ENCODE results near the gene PCDHGB1. TPM values are rescaled to one million over a fixed set of nuclear protein-coding genes. Genes with fewer than 3 reads are reported as not detected.

Gene PCDHGB1
- total RNA-seq, 1 experiment from 2014 or later: 2.0 TPM

- in situ Hi-C loops (cut with HindIII; ENCODE audit: low pct_unique_long_range_greater_than_20kb, low sequenced_read_pairs) (no loop called here), intact Hi-C loops (cut with micrococcal nuclease; ENCODE audit: unreplicated experiment) (loop anchor here (10.0 kb wide), 1 partner anchor 170 kb away; no protein-coding TSS in a partner anchor)
- H3K27me3 ChIP-seq (ENCODE audit: control insufficient read depth, insufficient read depth, low read length): no peaks in the 10 kb centered on the region; the same call in 1 of the 2 replicates
- no peak within 1 kb of the TSS for H3K4me3 ChIP-seq (ENCODE audit: low read depth in 2 of 2, low read length in 2 of 2)
- no peaks in the 10 kb centered on the region for H3K4me1 ChIP-seq (ENCODE audit: control insufficient read depth, insufficient read depth, low read length)
- no peak for ATAC-seq
- DNase-seq (ENCODE audit: low read depth, low spot score): no peak
- POLR2A ChIA-PET: interaction anchor here (0.6 kb wide), 1 partner anchor 247 kb away, joined by 3 read pairs; no protein-coding TSS in a partner anchor
- no TSS peak for BruUV-seq (replicated peaks)
- H3K9me3 ChIP-seq (ENCODE audit: control insufficient read depth, insufficient read depth, low read depth, low read length): no peaks in the 10 kb centered on the region
- CTCF ChIA-PET: no interaction called here
- no peak within 1 kb of the TSS for H3K27ac ChIP-seq (ENCODE audit: low read length)
- no peaks in the 10 kb centered on the region for H3K36me3 ChIP-seq (ENCODE audit: control insufficient read depth, insufficient read depth, low read length)
- peak; percentile 54 for TF ChIP-seq CTCF (IDR thresholded peaks at IDR 0.05)
- no peak for TF ChIP-seq TCF7L2 (IDR thresholded peaks at IDR 0.05; ENCODE audit: low read depth, low read length)
Measured at GRCh38 chr5:141354900-141355469, 5.1 kb downstream of the PCDHGB1 start, which contains the start of gene PCDHGA4. TSS of gene PCDHGA4 (plus strand) at chr5:141355021. CDS start at chr5:141355108, 87 bp downstream.

GRCh38 chr5:141355641-141356040 is 5.7 kb downstream of the PCDHGB1 start:
- H3K36me3 ChIP-seq (ENCODE audit: control insufficient read depth, insufficient read depth, low read length): no peaks in the 10 kb centered on the region
- no peak for DNase-seq (ENCODE audit: low read depth, low spot score)
- H3K27ac ChIP-seq (ENCODE audit: low read length): no peak overlapping the region
- CTCF ChIA-PET: interaction anchor here (0.8 kb wide), 1 partner anchor 202 kb away, joined by 3 read pairs; no protein-coding TSS in a partner anchor
- POLR2A ChIA-PET: no interaction called here
- TF ChIP-seq POLR2AphosphoS5 (IDR thresholded peaks at IDR 0.05; ENCODE audit: low read depth, low read length) (no peak), CTCF (IDR thresholded peaks at IDR 0.05) (no peak), REST (IDR thresholded peaks at IDR 0.05; ENCODE audit: insufficient read depth in 1 of 2, low read depth in 2 of 2, low read length in 1 of 2) (no peak), TCF7L2 (IDR thresholded peaks at IDR 0.05; ENCODE audit: low read depth, low read length) (no peak), SIN3A (IDR thresholded peaks at IDR 0.05; ENCODE audit: borderline replicate concordance, insufficient read depth, low read depth, low read length) (no peak)
- no peaks in the 10 kb centered on the region; the same call in 1 of the 2 replicates for H3K27me3 ChIP-seq (ENCODE audit: control insufficient read depth, insufficient read depth, low read length)
- no peaks in the 10 kb centered on the region for H3K9me3 ChIP-seq (ENCODE audit: control insufficient read depth, insufficient read depth, low read depth, low read length)
- ATAC-seq: no peak
- in situ Hi-C loops (cut with HindIII; ENCODE audit: low pct_unique_long_range_greater_than_20kb, low sequenced_read_pairs): no loop called here
- BruUV-seq (replicated peaks): no TSS peak
- H3K4me3 ChIP-seq (ENCODE audit: low read depth in 2 of 2, low read length in 2 of 2): no peak overlapping the region
- intact Hi-C loops (cut with micrococcal nuclease; ENCODE audit: unreplicated experiment): loop anchor here (10.0 kb wide), 1 partner anchor 169 kb away; no protein-coding TSS in a partner anchor
- H3K4me1 ChIP-seq (ENCODE audit: control insufficient read depth, insufficient read depth, low read length): no peaks in the 10 kb centered on the region
